Diencephalon (tissue), 1 donor: ENCODE results near the gene PIMREG. TPM values are rescaled to one million over a fixed set of nuclear protein-coding genes. Genes with fewer than 3 reads are reported as not detected.

Source experiments
- total RNA-seq: library from RNA; depleted of rRNA; stranded (reverse); fragments of >200 nt; gene quantifications from one replicate; pipeline ENCODE4 v1.2.3, GENCODE V29; 2014

Gene PIMREG, protein sequence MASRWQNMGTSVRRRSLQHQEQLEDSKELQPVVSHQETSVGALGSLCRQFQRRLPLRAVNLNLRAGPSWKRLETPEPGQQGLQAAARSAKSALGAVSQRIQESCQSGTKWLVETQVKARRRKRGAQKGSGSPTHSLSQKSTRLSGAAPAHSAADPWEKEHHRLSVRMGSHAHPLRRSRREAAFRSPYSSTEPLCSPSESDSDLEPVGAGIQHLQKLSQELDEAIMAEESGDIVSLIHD
- total RNA-seq, result 7.4 TPM

DNA sequence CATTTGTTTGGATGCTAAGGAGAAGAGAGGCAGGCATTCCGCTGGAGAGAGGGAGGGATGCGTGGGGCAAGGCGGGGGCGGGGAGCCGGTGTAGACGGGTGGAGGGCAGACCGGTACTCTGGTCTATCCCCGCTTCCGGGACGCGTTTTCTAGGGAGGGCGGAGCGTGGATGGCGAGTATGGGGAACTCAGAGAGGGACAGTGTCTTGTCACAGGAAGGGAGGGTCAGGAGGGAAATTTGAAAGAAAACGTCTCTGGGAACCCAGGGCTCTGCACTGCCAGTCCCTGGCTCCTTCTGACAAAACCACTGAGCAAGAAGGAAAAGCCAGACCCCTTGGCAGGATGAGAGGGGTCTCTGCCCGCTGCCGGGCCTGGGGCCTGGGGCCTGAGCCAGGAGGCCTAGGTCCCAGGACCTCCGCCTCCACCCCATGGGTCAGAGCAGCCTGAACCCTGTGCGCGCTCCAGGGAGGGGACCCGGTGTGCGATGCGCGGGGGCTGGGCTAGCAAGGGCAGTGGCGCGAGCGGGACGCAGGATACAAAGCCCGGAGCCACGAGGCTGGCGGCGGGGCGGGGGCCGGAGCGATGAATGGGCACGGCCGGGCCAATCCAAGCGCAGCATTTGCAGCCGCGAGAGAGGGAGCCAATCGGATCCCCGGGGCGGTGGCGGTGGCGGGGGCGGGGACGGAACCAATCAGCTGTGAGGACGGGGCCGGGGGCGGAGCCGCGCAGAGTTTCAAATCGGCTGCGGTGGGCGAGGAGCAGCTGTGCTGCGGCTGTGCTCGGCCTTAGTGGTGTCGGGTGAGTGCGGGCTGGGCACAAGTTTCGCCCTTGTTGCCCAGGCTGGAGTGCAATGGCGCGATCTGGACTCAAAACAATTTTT is at the start of gene PIMREG:
Gene PIMREG (plus strand): TSS at position 764 of the 879 bp plus-strand sequence. CDS start 656 bp downstream, outside the sequence.

DNA sequence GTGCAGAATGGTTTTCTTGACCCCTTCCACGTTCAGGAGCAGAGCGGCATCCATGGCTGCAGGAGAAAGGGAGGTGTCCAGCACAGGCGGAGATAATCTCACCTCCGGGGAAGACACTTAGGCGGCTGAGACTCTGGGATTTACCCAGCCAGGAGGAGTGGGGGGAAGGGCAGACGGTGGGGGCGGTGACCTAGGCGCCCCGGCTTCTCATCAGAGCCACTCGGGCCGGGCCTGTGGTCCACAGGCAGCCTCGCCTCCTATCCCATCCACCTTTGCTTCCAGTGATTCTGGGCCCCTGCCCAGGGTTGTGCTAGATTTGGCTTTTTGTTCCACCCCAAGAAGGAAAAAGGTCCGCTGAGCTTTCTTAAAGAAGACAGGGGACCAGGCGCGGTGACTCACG is 9.2 kb upstream of the PIMREG start, which contains the start of gene AIPL1:
Gene AIPL1 (minus strand): TSS at position 71 of the 400 bp plus-strand sequence. CDS start 17 bp downstream, at position 54.

Other genes starting within 250 kb of the PIMREG start
- gene AIPL1, start 9.3 kb upstream of the PIMREG start, total RNA-seq, result 0.23 TPM
- 25.6 TPM for gene PITPNM3, start 112.1 kb downstream of the PIMREG start, total RNA-seq
- 33.7 TPM for gene KIAA0753, start 196.3 kb downstream of the PIMREG start, total RNA-seq
- gene TXNDC17, start 196.6 kb downstream of the PIMREG start, total RNA-seq, result 48.4 TPM
- 13.4 TPM for gene MED31, start 207.2 kb downstream of the PIMREG start, total RNA-seq
- gene C17orf100, start 207.3 kb downstream of the PIMREG start, total RNA-seq, result 5.3 TPM